CD4-positive, alpha-beta T cell treated with Interleukin-6 for 4 hours (primary cell): ENCODE results near the gene EIF1AD.
A peak's percentile ranks its signal among the peaks of the same experiment; 100 is the strongest.
"Not testable (repeated sequence)": the region's sequence is repeated elsewhere in the genome, so short reads cannot be mapped to it uniquely, and the experiment has no call there.

ENCODE experiments used
- DNase-seq: peaks from one replicate; pipeline ENCODE4 v3.0.0-alpha.2; 2020; ENCODE audit warnings: mixed read lengths

EIF1AD gene

DNA sequence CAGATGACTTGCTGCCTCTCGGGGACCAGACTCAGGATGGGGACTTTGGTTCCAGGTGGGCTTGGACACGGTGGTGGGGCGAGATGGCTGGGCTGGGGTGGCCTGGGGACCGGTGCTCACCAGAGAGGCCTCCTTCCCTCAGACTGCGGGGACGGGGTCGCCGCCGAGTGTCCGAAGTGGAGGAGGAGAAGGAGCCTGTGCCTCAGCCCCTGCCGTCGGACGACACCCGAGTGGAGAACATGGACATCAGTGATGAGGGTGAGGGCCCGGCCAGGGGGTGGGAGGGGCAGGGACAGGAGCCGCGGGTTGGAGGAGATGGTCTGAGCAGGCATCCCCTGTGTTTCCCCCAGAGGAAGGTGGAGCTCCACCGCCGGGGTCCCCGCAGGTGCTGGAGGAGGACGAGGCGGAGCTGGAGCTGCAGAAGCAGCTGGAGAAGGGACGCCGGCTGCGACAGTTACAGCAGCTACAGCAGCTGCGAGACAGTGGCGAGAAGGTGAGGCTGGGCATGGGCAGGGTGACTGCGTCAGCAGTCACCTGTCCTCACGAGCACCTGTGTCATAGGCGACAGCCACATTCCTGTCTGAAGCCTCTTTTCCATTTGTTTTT is 34.5 kb downstream of the EIF1AD start:
- DNase-seq, result no peak

DNA sequence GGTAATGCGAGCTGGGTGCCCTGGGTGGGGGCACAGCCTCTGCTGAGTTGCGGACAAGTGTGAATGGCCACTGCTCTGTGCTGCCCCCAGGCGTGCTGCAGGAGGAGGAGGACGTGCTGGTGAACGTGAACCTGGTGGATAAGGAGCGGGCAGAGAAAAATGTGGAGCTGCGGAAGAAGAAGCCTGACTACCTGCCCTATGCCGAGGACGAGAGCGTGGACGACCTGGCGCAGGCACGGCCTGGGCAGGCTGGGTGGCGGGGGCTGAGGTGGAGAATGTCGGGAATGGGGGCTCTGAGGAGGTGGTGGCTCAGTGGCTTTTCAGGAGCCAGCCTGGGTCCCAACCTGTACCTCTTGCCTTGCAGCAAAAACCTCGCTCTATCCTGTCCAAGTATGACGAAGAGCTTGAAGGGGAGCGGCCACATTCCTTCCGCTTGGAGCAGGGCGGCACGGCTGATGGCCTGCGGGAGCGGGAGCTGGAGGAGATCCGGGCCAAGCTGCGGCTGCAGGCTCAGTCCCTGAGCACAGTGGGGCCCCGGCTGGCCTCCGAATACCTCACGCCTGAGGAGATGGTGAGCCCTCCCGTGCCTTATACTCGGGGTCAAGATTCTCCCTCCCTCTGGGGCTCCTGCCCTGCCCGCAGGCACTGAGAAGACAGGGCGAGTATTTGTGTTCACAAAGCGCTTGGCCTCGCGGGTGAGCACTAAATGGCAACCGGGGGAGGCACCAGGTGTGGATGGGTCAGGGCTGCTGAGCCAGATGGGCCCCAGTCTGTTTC is 35.8 kb downstream of the EIF1AD start:
- DNase-seq, result no peak

DNA sequence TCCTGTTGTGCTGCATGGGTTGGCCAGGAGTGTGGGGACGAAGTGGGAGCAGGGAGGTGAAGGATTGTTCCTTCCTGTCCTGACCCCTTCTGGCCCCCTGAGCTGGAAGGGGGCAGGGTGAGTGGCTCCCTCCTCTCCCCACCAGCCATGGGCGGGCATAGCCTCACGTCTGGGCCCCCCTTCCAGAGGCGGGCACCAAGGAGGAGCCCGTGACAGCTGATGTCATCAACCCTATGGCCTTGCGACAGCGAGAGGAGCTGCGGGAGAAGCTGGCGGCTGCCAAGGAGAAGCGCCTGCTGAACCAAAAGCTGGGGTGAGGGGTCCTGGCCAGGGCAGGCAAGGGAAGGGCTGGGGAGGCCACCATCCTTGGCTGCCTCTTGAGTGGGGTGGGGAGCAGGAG is 37.1 kb downstream of the EIF1AD start:
- no peak for DNase-seq

DNA sequence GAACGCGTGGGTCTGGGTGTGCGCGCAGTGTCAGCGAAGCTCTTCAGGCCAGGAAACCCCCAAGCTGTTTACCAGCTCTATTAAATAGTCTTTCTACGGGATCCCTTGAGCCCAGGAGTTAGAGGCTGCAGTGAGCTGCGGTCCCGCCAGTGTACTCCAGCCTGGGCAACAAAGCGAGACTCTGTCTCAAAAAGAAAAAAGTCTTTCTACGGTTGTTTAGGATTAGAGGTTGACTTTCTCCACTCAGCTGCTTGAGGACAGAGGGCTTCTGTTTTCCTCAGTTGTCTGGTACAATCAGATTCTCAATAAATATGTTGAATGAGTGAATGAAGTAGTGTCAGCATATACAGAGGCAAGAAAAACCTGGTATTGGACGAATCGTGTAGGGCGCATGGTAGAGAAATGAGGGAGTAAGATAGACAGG is 39.8 kb downstream of the EIF1AD start:
- no peak for DNase-seq

DNA sequence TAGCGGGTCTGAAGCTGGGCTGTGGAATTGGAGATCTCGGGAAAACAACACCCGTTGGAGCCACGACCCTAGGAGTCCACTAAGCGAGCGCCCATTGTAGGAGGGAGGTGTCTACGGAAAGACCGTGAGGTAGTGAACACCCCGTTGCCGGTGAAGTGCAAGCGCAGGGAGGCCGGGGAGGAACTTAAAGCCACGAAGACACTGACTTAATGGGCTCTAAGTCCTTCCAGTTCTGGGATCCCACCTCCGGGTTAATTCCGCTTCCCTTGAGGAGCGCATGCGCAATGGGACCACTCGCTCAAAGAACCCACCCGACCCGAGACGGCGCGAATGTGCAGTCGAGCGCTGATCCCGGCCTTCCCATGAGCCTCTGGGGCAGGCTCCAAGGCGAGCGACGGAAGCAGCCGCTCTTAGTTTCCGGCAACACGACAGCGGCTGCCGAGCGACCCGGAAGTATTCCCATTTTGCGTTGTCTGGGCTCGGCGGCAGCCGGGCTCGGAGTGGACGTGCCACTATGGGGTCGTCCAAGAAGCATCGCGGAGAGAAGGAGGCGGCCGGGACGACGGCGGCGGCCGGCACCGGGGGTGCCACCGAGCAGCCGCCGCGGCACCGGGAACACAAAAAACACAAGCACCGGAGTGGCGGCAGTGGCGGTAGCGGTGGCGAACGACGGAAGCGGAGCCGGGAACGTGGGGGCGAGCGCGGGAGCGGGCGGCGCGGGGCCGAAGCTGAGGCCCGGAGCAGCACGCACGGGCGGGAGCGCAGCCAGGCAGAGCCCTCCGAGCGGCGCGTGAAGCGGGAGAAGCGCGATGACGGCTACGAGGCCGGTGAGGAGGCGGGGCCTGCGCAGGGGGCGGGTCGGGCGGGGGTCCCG is 40.5 kb downstream of the EIF1AD start, which contains the start of gene SART1:
Gene SART1 (plus strand): TSS at position 468 of the 874 bp plus-strand sequence. CDS start 47 bp downstream, at position 515.
- DNase-seq, result peak; percentile 97

DNA sequence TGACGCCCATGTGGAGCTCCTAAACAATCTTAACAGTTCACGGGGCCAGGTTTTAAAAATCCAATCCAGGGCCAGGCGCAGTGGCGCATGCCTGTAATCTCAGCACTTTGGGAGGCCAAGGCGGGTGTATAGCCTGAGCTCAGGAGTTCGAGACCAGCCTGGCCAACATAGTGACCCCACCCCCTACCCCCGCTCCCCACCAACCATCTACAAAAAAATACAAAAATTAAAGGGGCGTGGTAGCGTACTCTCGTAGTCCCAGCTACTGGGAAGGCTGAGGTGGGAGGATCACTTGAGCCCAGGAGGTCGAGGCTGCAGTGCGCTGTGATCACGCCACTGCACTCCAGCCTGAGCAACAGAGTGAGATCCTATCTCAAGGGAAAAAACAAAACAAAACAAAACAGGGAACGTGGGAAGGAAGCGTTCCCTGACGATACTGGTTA is 41.1 kb downstream of the EIF1AD start:
- no peak for DNase-seq

DNA sequence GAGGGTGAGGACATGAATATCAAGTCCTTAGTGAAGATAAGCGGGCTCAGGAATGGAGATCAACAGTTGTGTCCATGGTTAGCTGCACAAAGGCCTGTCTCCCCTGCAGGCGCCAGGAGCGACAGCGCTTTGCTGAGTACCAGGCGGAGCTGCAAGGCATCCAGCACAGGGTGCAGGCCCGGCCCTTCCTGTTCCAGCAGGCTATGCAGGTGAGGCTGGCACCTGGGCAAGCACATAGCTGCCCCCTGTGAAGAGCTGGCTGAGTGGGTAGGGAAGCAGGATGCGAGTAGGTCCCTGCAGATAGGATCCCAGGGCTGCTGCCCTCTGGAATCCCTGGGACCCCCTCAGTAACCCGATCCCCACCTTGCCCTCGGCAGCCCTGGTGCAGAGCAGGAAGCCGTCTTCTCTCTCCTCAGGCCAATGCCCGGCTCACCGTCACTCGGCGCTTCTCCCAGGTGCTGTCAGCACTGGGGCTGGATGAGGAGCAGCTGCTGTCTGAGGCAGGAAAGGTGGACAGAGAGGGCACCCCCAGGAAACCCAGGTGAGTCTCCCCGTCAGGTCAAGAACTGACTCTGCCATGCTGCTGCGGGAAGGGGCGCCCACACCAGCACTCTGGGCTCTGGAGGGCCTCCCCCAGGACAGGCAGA is 43.1 kb downstream of the EIF1AD start:
- DNase-seq, result no peak

DNA sequence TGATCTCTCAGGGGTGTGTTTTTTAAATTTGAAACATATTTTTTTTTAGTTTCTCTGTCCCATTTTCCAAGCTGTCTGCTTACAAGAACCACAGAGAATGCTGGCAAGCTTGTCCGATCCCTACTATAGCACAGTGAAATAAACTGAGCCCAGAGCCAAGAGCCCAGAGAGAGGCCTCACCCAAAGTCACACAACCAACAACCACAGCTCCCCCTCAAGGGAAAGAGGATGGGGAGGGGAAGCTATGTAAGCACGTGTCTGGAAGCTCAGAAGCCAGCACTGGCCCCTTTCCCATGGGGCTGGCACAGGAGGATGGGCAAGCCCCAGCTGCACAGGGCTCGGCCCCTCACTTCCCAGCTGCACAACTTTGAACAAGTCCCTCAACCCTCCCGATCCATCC is 43.7 kb downstream of the EIF1AD start:
- no peak for DNase-seq

DNA sequence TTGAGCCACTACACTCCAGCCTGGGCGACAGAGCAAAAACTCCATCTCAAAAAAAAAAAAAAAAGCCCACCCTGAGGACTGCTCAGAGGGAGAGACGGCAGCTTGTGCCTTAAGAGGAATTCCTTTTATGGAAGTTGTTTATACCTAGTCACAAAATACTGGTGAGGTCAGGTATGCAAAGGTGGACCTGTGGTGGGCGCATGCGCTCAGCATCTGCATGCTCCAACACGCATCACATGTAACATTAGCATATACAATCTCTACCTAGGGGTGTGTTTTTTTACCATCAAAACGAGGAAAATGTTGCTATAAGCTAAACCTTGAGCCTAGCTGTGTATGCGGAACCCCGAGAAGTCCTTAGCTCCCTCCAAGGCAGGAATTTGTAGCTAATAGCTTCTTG is 47.2 kb downstream of the EIF1AD start:
- DNase-seq, result no peak

DNA sequence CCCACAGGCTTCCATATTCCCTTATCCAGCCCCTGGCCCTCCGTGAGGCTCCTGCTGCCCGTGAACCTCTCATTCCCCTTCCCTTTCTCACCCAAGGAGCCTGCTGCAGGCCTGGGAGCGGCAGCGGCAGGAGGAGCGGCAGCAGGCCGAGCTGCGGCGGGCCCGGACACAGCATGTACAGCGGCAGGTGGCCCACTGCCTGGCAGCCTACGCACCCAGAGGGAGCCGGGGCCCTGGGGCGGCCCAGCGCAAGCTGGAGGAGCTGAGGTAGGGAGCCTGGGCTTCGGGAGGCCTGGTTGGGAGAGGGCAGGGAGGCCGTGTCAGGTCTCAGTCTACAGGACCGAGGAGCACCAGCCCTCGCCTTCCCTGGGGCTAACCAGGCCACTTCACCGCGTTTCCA is 48.5 kb downstream of the EIF1AD start:
- DNase-seq, result no peak

DNA sequence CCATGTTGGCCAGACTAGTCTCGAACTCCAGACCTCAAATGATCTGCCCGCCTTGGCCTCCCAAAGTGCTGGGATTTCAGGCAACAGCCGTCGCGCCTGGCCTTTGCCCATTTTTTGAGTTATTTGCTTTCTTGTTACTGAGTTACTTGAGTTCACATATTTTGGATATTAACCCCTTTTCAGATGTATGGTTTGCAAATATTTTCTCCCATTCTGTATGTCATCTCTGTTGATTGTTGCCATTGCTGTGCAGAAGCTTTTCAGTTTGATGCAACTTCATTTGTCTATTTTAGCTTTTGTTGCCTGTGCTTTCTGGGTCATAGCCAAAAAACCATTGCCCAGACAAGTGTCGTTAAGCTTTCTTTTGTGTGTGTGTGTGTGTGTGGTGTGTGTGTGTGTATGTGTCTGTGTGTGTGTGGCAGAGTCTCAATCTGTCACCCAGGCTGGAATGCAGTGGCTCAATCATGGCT is 49.9 kb downstream of the EIF1AD start:
- no peak for DNase-seq

DNA sequence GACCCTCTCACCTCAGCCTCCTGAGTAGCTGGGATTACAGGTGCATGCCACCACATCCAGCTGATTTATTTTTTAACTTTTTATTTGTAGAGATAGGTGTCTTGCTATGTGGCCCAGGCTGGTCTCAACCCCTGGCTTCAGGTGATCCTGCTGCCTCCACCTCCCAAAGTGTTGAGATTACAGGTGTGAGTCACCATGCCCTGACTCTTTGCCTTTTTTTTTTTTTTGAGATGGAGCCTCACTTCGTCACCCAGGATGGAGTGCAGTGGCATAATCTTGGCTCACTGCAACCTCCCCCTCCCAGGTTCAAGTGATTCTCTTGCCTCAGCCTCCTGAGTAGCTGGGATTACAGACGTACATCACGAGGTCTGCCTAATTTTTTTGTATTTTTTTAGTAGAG is 50.3 kb downstream of the EIF1AD start:
- DNase-seq, result not testable (repeated sequence)

DNA sequence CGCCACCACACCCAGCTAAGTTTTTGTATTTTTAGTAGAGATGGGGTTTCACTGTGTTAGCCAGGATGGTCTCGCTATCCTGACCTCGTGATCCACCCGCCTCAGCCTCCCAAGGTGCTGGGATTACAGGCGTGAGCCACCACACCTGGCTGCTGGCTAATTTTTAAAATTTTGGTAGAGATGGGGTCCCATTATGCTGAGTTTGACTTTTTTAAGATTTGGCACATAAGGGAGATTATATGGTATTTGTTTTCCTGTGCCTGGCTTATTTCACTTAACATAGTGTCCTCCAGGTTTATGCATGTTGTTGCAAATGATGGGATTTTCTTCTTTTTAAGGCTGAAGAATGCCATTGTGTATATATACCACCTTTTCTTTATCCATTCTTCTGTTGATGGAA is 51.2 kb downstream of the EIF1AD start:
- not testable (repeated sequence) for DNase-seq

DNA sequence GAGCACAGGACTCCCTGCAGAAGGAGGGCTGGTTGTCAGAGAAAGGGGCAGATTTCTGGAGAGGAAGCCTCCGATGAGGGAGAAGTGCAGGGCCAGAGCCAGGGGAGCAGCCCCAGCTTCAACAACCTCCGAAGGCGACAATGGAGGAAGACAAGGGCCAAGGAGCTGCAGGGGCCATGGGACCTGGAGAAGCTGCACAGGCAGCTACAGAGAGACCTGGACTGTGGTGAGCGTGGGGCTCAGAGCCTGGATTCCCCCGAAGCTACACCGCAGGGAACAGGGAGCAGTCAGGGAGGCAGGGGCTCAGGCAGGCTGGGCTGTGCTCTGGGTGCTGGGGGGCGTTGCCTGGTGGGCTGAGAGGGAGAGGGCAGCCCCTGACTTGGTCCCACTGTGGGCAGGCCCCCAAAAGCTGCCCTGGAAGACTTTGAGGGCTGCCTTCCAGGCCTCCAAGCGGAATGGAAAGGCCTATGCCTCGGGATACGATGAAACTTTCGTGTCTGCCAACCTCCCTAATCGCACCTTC is 54.3 kb downstream of the EIF1AD start:
- DNase-seq, result no peak

DNA sequence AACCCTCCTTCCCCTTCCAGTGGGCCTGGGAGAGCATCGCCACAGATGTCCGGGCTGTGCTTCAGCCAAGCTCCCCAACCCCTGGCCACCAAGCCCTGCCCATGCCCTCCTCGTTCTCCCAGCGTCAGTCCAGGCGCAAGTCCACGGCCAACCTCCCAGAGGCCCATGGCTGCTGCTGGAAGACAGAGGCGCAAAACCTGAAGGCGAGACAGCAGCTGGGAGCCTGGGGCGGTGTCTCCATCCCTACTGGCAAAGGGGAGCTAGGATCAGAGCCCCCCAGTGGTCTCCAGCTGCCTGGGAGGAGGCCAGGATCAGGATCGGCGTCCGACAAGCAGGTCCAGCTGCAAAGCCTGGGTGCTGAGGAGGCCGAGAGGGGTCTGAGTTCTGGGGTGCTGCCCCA is 54.8 kb downstream of the EIF1AD start:
- DNase-seq, result no peak

DNA sequence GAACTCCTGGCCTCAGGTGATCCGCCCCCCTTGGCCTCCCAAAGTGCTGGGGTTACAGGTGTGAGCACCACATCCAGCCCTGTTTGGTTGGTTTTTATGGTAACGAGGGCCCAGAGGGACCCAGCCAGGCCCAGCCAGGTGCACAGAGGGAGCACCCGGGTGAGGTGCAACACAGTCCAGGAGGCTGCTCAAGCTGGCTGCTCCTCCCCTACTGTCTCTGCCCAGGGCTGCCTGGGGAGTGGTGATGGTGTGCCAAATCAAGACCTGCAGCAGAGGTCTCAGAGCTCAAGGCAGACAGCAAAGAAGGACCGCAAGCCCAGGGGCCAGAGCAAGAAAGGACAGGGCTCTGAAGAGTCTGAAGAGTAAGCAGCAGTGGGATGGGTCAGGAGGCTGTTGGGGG is 55.3 kb downstream of the EIF1AD start:
- no peak for DNase-seq
